K562 (cell line): ENCODE measurements around the gene MEX3D. TPM values are rescaled to one million over a fixed set of nuclear protein-coding genes. Genes with fewer than 3 reads are reported as not detected.

Experiments
- ERF ChIP-seq: fragments of 450-650 bp; formaldehyde crosslinking; IDR thresholded peaks from 2 replicates; pipeline ENCODE4 v1.4.0; 2020; ENCODE audit warnings: mild to moderate bottlenecking, mixed read lengths
- MTA3 ChIP-seq: fragments of 450-650 bp; formaldehyde crosslinking; IDR thresholded peaks from 2 replicates; pipeline ENCODE4 v1.6.1; 2017; ENCODE audit warnings: mild to moderate bottlenecking, borderline replicate concordance
- MXD1 ChIP-seq: fragments of 250-450 bp; sonication (Bioruptor Pico); IDR thresholded peaks from 2 replicates; pipeline ENCODE4 v1.8.0; 2021; ENCODE audit warnings: borderline replicate concordance, mild to moderate bottlenecking, moderate library complexity; ENCODE audit not compliant: poor library complexity, severe bottlenecking
- PCBP2 ChIP-seq: fragments of 200-400 bp; formaldehyde crosslinking; IDR thresholded peaks from 2 replicates; pipeline ENCODE4 v1.6.1; 2018; ENCODE audit warnings: low read length, low read depth, mild to moderate bottlenecking, moderate library complexity; ENCODE audit not compliant: poor library complexity, severe bottlenecking
- PHF8 ChIP-seq: fragments of 200-600 bp; sonication (generic); IDR thresholded peaks from 2 replicates; pipeline ENCODE4 v1.6.1; 2012; ENCODE audit warnings: mixed run types, mild to moderate bottlenecking, inconsistent platforms, low read length, moderate library complexity, borderline replicate concordance
- TBL1XR1 ChIP-seq, 2 experiments: IDR thresholded peaks; 2 replicates each; pipeline ENCODE4 v1.6.1; 2012; ENCODE audit warnings: improper control_type of control experiment in 2 of 2, low read length in 2 of 2, mild to moderate bottlenecking in 1 of 2
- TFAM ChIP-seq: fragments of 250-450 bp; sonication (Bioruptor Pico); conservative IDR thresholded peaks from 2 replicates; pipeline ENCODE4 v1.5.0; 2021; ENCODE audit warnings: mild to moderate bottlenecking, moderate library complexity
- TFAP4 ChIP-seq: sonication (generic); formaldehyde crosslinking; IDR thresholded peaks from 2 replicates; pipeline ENCODE4 v1.8.0; 2022; ENCODE audit warnings: missing genetic modification reagents, mild to moderate bottlenecking, moderate library complexity, borderline replicate concordance
- ZBTB33 ChIP-seq: sonication (generic); formaldehyde crosslinking; IDR thresholded peaks from 2 replicates; pipeline ENCODE4 v1.8.1; 2023; ENCODE audit warnings: mild to moderate bottlenecking, missing genetic modification reagents
- ZMIZ1 ChIP-seq, 2 experiments: fragments of 150-350 bp in 1 of 2; IDR thresholded peaks; 2 replicates each; pipeline ENCODE4 v1.6.1; 2012 to 2016; ENCODE audit warnings: low read depth in 2 of 2, low read length in 2 of 2, mild to moderate bottlenecking in 1 of 2, moderate library complexity in 1 of 2
- ZNF41 ChIP-seq: fragments of 250-450 bp; sonication (Bioruptor Pico); conservative IDR thresholded peaks from 2 replicates; pipeline ENCODE4 v1.4.0; 2020; ENCODE audit warnings: mild to moderate bottlenecking
- ZNF561 ChIP-seq: fragments of 450-650 bp; formaldehyde crosslinking; conservative IDR thresholded peaks from 2 replicates; pipeline ENCODE4 v1.4.0; 2020; ENCODE audit warnings: mild to moderate bottlenecking, moderate library complexity
- ZNF639 ChIP-seq, 2 experiments: fragments of 200-800 bp in 1 of 2; sonication (Bioruptor generic) in 1 of 2; sonication (generic) in 1 of 2; formaldehyde crosslinking in 1 of 2; IDR thresholded peaks in 1 of 2; conservative IDR thresholded peaks in 1 of 2; 2 replicates each; pipeline versions ENCODE4 v1.5.0 to v1.6.1; 2016 to 2020; ENCODE audit warnings: missing compliant biosample characterization in 1 of 2, missing genetic modification characterization in 1 of 2, missing genetic modification reagents in 1 of 2
- polyA plus RNA-seq, 8 experiments: library from polyadenylated mRNA; depleted of rRNA in 4 of 8; stranded (reverse) in 5 of 8; unstranded in 3 of 8; fragments of >200 nt; fragmentation: Nextera tagmentation in 2 of 8; fragmentation: Illumina TruSeq in 1 of 8; extraction: Ambion mirVana in 2 of 8; extraction: Trizol in 1 of 8; gene quantifications; 2 replicates each; pipeline versions ENCODE4 v1.2.1 to v1.2.3, GENCODE V29; 2011 to 2014; ENCODE audit warnings: inconsistent platforms in 1 of 8, missing spikeins in 1 of 8
- total RNA-seq, 7 experiments: library from RNA; depleted of rRNA in 6 of 7; stranded (reverse); fragments of >200 nt in 6 of 7; fragmentation: Illumina TruSeq in 2 of 7; extraction: Trizol in 2 of 7; gene quantifications; 2 replicates each; pipeline versions ENCODE4 v1.2.1 to v1.2.3, GENCODE V29; 2011 to 2021; ENCODE audit warnings: low replicate concordance in 1 of 7

MEX3D gene
- total and polyA plus RNA-seq, 9 of the 15 experiments (the other 6 are each of a cell fraction or from before 2014, with no cell fraction given) = 1.7 to 39.3 (median 5.7) TPM

GRCh38 chr19:1592755-1593500 lies 24.8 kb upstream of the MEX3D start, which contains the start of gene MBD3 (continued):
- 0 out of 2 replicates have a peak, but pooled peaks have one; percentile 49 for TF ChIP-seq ERF (CRISPR knock-in tag)
- TF ChIP-seq MTA3 = peak; percentile 43; the same call in 1 of the 2 replicates
- no peak; a peak in 1 of 4 replicates for TF ChIP-seq ZMIZ1 (IDR thresholded peaks at IDR 0.05; ENCODE audit: low read depth in 2 of 2, low read length in 2 of 2)
- peak in 1 of 2 experiments; percentile 11; a peak in 2 of 4 replicates for TF ChIP-seq ZNF639 (CRISPR knock-in tag; conservative IDR thresholded peaks at IDR 0.05 in 1 of 2, IDR thresholded peaks at IDR 0.05 in 1 of 2)
- TF ChIP-seq ZNF561 (CRISPR knock-in tag) = no peak
- TF ChIP-seq PCBP2 = no peak
- TF ChIP-seq ZBTB33 (CRISPR knock-in tag) = no peak
- TF ChIP-seq MXD1 (CRISPR knock-in tag) = no peak
- TF ChIP-seq ZNF41 (CRISPR knock-in tag) = no peak
- TF ChIP-seq TFAM (CRISPR knock-in tag) = no peak
- TF ChIP-seq TBL1XR1 (IDR thresholded peaks at IDR 0.05; ENCODE audit: low read length in 2 of 2) = no peak
- TF ChIP-seq TFAP4 (CRISPR knock-in tag) = peak; percentile 85
- peak; percentile 67; the same call in 1 of the 2 replicates for TF ChIP-seq PHF8
